ENCODE data around the gene C2orf42.
"Not testable (repeated sequence)": the region's sequence is repeated elsewhere in the genome, so short reads cannot be mapped to it uniquely, and the experiment has no call there.

Gene C2orf42

GRCh38 chr2:70102323-70102905, 88.4 kb downstream of the C2orf42 start:
- not testable (repeated sequence) for DNase-seq

DNA sequence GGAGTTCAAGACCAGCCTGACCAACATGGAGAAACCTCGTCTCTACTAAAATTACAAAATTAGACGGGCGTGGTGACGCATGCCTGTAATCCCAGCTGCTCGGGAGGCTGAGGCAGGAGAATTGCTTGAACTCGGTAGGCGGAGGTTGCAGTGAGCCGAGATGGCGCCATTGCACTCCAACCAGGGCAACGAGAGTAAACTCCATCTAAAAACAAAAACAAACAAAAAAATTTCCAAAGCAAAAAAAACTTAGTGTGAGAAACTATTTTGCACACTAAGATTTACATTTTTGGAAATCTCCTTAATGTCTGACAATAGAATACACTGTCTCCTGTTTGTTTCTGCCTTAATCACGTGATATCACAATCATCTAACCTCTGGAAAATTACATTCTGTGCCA, 89.1 kb downstream of the C2orf42 start:
- not testable (repeated sequence) for DNase-seq

DNA sequence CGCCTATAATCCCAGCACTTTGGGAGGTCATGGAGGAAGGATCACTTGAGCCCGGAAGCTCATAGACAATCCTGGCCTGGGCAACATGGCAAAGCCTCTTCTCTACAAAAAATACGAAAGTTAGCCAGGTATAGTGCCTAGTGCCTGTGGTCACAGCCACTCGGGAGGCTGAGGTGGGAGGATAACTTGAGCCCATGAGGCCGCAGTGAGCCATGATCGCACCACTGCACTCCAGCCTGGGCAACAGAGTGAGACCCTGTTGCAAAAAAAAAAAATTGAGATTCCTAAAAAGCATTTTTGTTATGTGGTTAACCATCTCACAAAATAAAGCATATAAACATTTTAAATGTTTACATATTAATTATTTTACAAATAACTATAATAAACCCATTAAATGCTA, 89.6 kb downstream of the C2orf42 start:
- no peak for DNase-seq

All from NCI-H1048 (cell line).